ENCODE measurements around the gene KIF16B. TPM values are rescaled to one million over a fixed set of nuclear protein-coding genes. Genes with fewer than 3 reads are reported as not detected.

Gene KIF16B
- total and polyA plus RNA-seq, 2 of the 8 experiments (the other 6 are each of a cell fraction or from before 2014, with no cell fraction given), result 3.0 to 9.2 TPM

- FAIRE-seq, result no peak
- H3K27ac ChIP-seq (ENCODE audit: low read depth, low read length), result no peak overlapping the region
- H4K20me1 ChIP-seq (replicated peaks in 1 of 2; ENCODE audit: control insufficient read depth in 1 of 2, insufficient read depth in 2 of 2, low read length in 2 of 2), result no peaks in the 10 kb centered on the region
- H2AFZ ChIP-seq (ENCODE audit: low read length), result no peak overlapping the region
- no peak overlapping the region for H3K4ac ChIP-seq (replicated peaks; ENCODE audit: insufficient read length, low read depth, low read length)
- H2BK20ac ChIP-seq (ENCODE audit: low read length), result no peak overlapping the region
- no peak overlapping the region for H3K9ac ChIP-seq (replicated peaks in 1 of 4; ENCODE audit: extremely low read depth in 1 of 4, low read depth in 3 of 4, low read length in 3 of 4)
- H4K8ac ChIP-seq (ENCODE audit: extremely low read depth, insufficient read depth, low read length), result 0 out of 2 replicates have a peak overlapping the region, but pooled peaks have one; percentile 19
- H3K14ac ChIP-seq (ENCODE audit: insufficient read length), result no peak overlapping the region
- H3K9me3 ChIP-seq (ENCODE audit: insufficient read depth in 2 of 2, low read depth in 1 of 2, low read length in 1 of 2), result no peaks in the 10 kb centered on the region
- H3K79me1 ChIP-seq (ENCODE audit: low read depth, low read length), result no peaks in the 10 kb centered on the region
- H3K27me3 ChIP-seq (replicated peaks in 1 of 4; ENCODE audit: control insufficient read depth in 3 of 4, extremely low read depth in 1 of 4, insufficient read depth in 3 of 4, low read length in 3 of 4), result no peaks in the 10 kb centered on the region
- H3K36me3 ChIP-seq (ENCODE audit: control insufficient read depth in 2 of 4, insufficient read depth in 4 of 4, low read length in 3 of 4), result no peaks in the 10 kb centered on the region
- no peak overlapping the region for H3K4me3 ChIP-seq (ENCODE audit: extremely low read depth in 1 of 4, insufficient read depth in 2 of 4, low read depth in 3 of 4, low read length in 4 of 4)
- no peak overlapping the region for H3K4me2 ChIP-seq (ENCODE audit: insufficient read depth in 1 of 2, low read depth in 2 of 2, low read length in 2 of 2)
- CTCF ChIA-PET (ENCODE audit: partially characterized antibody), result no interaction called here
- no peak overlapping the region for H2BK12ac ChIP-seq (ENCODE audit: low read depth, low read length)
- no peak overlapping the region for H4K91ac ChIP-seq (replicated peaks; ENCODE audit: insufficient read length, low read length)
- no peak overlapping the region for H2AK5ac ChIP-seq (ENCODE audit: low read depth, low read length)
- H3K79me2 ChIP-seq (ENCODE audit: control insufficient read depth in 1 of 2, insufficient read depth in 2 of 2, low read length in 2 of 2), result no peaks in the 10 kb centered on the region
- H3K56ac ChIP-seq (replicated peaks; ENCODE audit: insufficient read length, low read depth, low read length), result no peak overlapping the region
- no peak overlapping the region for H3K23ac ChIP-seq (ENCODE audit: insufficient read length)
- no peaks in the 10 kb centered on the region for H3K23me2 ChIP-seq (ENCODE audit: low read depth, low read length)
- H4K5ac ChIP-seq (ENCODE audit: insufficient read length, low read depth, low read length), result no peak overlapping the region
- POLR2A ChIA-PET (ENCODE audit: partially characterized antibody), result no interaction called here
- no peak overlapping the region for H3K18ac ChIP-seq (ENCODE audit: extremely low read depth, low read length)
- DNase-seq (ENCODE audit: low read depth in 1 of 2, low spot score in 2 of 2), result no peak
- H2BK120ac ChIP-seq (replicated peaks; ENCODE audit: low read depth, low read length), result no peak overlapping the region
- 96% methylated on average over 3 of the region's 3 CpGs; no CpG with 5 or more reads in 1 of the 2 experiments for WGBS, 2 experiments (ENCODE audit: extremely low coverage in 1 of 2, insufficient coverage in 1 of 2, insufficient read length in 1 of 2, insufficient replicate concordance in 2 of 2, low coverage in 1 of 2, low lambda C conversion rate in 2 of 2, missing lambda C conversion rate in 1 of 2)
- H2BK15ac ChIP-seq (ENCODE audit: low read length), result no peak overlapping the region
- no peaks in the 10 kb centered on the region for H3K4me1 ChIP-seq (replicated peaks in 1 of 4; ENCODE audit: control insufficient read depth in 3 of 4, insufficient read depth in 4 of 4, low read length in 3 of 4)
- no peak overlapping the region for H2BK5ac ChIP-seq (ENCODE audit: low read depth, low read length)
- TF ChIP-seq NRF1 (IDR thresholded peaks at IDR 0.05; ENCODE audit: low read depth, low read length) (no peak), POU5F1 (IDR thresholded peaks at IDR 0.05; ENCODE audit: low read depth, low read length) (no peak), RFX5 (IDR thresholded peaks at IDR 0.05; ENCODE audit: borderline replicate concordance, low read depth, low read length) (no peak), SAP30 (IDR thresholded peaks at IDR 0.05; ENCODE audit: insufficient read depth, insufficient replicate concordance, low read length) (no peak), BCL11A (IDR thresholded peaks at IDR 0.05; ENCODE audit: low read depth in 2 of 2, low read length in 2 of 2) (no peak), SIN3A (conservative IDR thresholded peaks at IDR 0.05 in 1 of 2, IDR thresholded peaks at IDR 0.05 in 1 of 2; ENCODE audit: low read depth in 1 of 2, low read length in 2 of 2) (no peak), JUN (IDR thresholded peaks at IDR 0.05; ENCODE audit: low read depth, low read length) (no peak), CEBPB (IDR thresholded peaks at IDR 0.05; ENCODE audit: low read depth, low read length) (no peak), CBX8 (IDR thresholded peaks at IDR 0.05; ENCODE audit: borderline replicate concordance, low read depth, low read length) (no peak), HDAC6 (IDR thresholded peaks at IDR 0.05; ENCODE audit: low read depth, low read length) (no peak), KDM1A (IDR thresholded peaks at IDR 0.05; ENCODE audit: borderline replicate concordance, low read length) (no peak), POLR2A (IDR thresholded peaks at IDR 0.05; ENCODE audit: control extremely low read depth in 1 of 2, low read depth in 2 of 2, low read length in 2 of 2) (no peak), SIX5 (IDR thresholded peaks at IDR 0.05; ENCODE audit: low read depth, low read length) (no peak), TAF7 (optimal IDR thresholded peaks at IDR 0.05; ENCODE audit: borderline replicate concordance, low read depth, low read length) (no peak)
Measured at GRCh38 chr20:16606468-16607070, 33.3 kb upstream of the KIF16B start.

Data from H1 (cell line).